Endodermal cell (in vitro differentiated cells): ENCODE data around the gene CAMK2A. TPM values are rescaled to one million over a fixed set of nuclear protein-coding genes. Genes with fewer than 3 reads are reported as not detected.

ENCODE experiments used
- DNase-seq: peaks from one replicate; pipeline ENCODE4 v3.0.0-alpha.2; 2017
- H3K27ac ChIP-seq: 2 replicates; pipeline ENCODE4 v1.5.1; 2013; ENCODE audit warnings: mild to moderate bottlenecking, low read depth, low read length, moderate library complexity
- H3K27me3 ChIP-seq: 2 replicates; pipeline ENCODE4 v1.6.1; 2013; ENCODE audit warnings: mild to moderate bottlenecking, low read length, moderate library complexity; ENCODE audit not compliant: insufficient read depth, control insufficient read depth, poor library complexity, severe bottlenecking
- H3K36me3 ChIP-seq: 2 replicates; pipeline ENCODE4 v1.7.0; 2013; ENCODE audit warnings: mild to moderate bottlenecking, low read length, moderate library complexity; ENCODE audit not compliant: control insufficient read depth, insufficient read depth
- H3K4me1 ChIP-seq: one replicate; pipeline ENCODE4 v1.7.0; 2013; ENCODE audit warnings: low read length; ENCODE audit not compliant: control insufficient read depth, insufficient read depth
- H3K4me3 ChIP-seq: 2 replicates; pipeline ENCODE4 v1.5.1; 2013; ENCODE audit warnings: mild to moderate bottlenecking, low read length, moderate library complexity
- H3K9ac ChIP-seq: 2 replicates; pipeline ENCODE4 v1.6.1; 2013; ENCODE audit warnings: mild to moderate bottlenecking, low read length, moderate library complexity; ENCODE audit not compliant: poor library complexity, severe bottlenecking; ENCODE audit errors: extremely low read depth
- H3K9me3 ChIP-seq: 2 replicates; pipeline ENCODE4 v1.6.1; 2013; ENCODE audit warnings: mild to moderate bottlenecking, low read length, moderate library complexity; ENCODE audit not compliant: control insufficient read depth
- H3K27ac Mint-ChIP-seq: 2 replicates; pipeline ENCODE4 v1.8.0; 2020; ENCODE audit warnings: mixed read lengths
- H3K27me3 Mint-ChIP-seq: 2 replicates; pipeline ENCODE4 v1.8.0; 2021; ENCODE audit warnings: mild to moderate bottlenecking, mixed read lengths; ENCODE audit not compliant: insufficient read depth
- H3K36me3 Mint-ChIP-seq: 2 replicates; pipeline ENCODE4 v1.8.0; 2020; ENCODE audit warnings: low read depth, mixed read lengths
- H3K4me1 Mint-ChIP-seq: 2 replicates; pipeline ENCODE4 v1.8.0; 2020; ENCODE audit warnings: mixed read lengths
- H3K4me3 Mint-ChIP-seq: 2 replicates; pipeline ENCODE4 v1.8.0; 2020; ENCODE audit warnings: mild to moderate bottlenecking, moderate library complexity, mixed read lengths
- H3K9me3 Mint-ChIP-seq: 2 replicates; pipeline ENCODE4 v1.8.0; 2020; ENCODE audit warnings: mild to moderate bottlenecking, mixed read lengths
- CTCF ChIP-seq: fragments of 200-600 bp; sonication (generic); conservative IDR thresholded peaks from 2 replicates; pipeline ENCODE4 v1.5.0; 2021; ENCODE audit warnings: antibody characterized with exemption, mild to moderate bottlenecking
- WGBS, 2 experiments: methylation state at CpG; one replicate each; pipeline versions ENCODE4 v1.1.5 to v1.1.7; 2013; ENCODE audit warnings: missing lambda C conversion rate in 2 of 2, mixed read lengths in 1 of 2; ENCODE audit not compliant: insufficient coverage in 1 of 2, insufficient read length in 1 of 2; 5-methylcytosine and 5-hydroxymethylcytosine counted together
- total RNA-seq, 2 donors: library from RNA; stranded (reverse); fragmentation: NEBNext Ultra II Directional in 1 of 2; extraction: Animal tissue kit (Norgen Biotek cat#: 25700) in 1 of 2; gene quantifications; 2 replicates in 1 of 2; 3 replicates in 1 of 2; pipeline ENCODE4 v1.2.1, GENCODE V29; 2021

The CAMK2A gene
- total RNA-seq, 2 donors from 2014 or later, result 0.31 to 0.49 TPM

- no peak overlapping the region for H3K4me3 Mint-ChIP-seq
- H3K4me3 ChIP-seq, result no peak overlapping the region
- peaks cover 38% of the 10 kb centered on the region for H3K27me3 ChIP-seq
- peaks cover 2% of the 10 kb centered on the region for H3K36me3 Mint-ChIP-seq
- H3K27ac Mint-ChIP-seq, result no peak overlapping the region
- no peak for DNase-seq
- peaks cover 73% of the 10 kb centered on the region for H3K27me3 Mint-ChIP-seq
- H3K36me3 ChIP-seq, result no peaks in the 10 kb centered on the region
- no peak overlapping the region for H3K9ac ChIP-seq
- no peaks in the 10 kb centered on the region for H3K9me3 Mint-ChIP-seq
- peaks cover 21% of the 10 kb centered on the region for H3K4me1 ChIP-seq
- H3K4me1 Mint-ChIP-seq, result peaks cover 34% of the 10 kb centered on the region
- no peak overlapping the region for H3K27ac ChIP-seq
- 96 to 97% methylated on average over 26 to 31 of the region's 31 CpGs for WGBS, 2 experiments
- no peaks in the 10 kb centered on the region for H3K9me3 ChIP-seq
- no peak for TF ChIP-seq CTCF
Observed at GRCh38 chr5:150297934-150298595, 8.5 kb upstream of the CAMK2A start.

- peaks cover 2% of the 10 kb centered on the region for H3K36me3 Mint-ChIP-seq
- H3K27ac Mint-ChIP-seq, result no peak overlapping the region
- H3K4me1 Mint-ChIP-seq, result peaks cover 36% of the 10 kb centered on the region
- no peak for TF ChIP-seq CTCF
- peaks cover 21% of the 10 kb centered on the region for H3K4me1 ChIP-seq
- no peak overlapping the region for H3K4me3 ChIP-seq
- H3K27me3 ChIP-seq, result peaks cover 40% of the 10 kb centered on the region
- no peaks in the 10 kb centered on the region for H3K9me3 Mint-ChIP-seq
- H3K27me3 Mint-ChIP-seq, result peaks cover 78% of the 10 kb centered on the region
- DNase-seq, result no peak
- no peaks in the 10 kb centered on the region for H3K36me3 ChIP-seq
- no peak overlapping the region for H3K4me3 Mint-ChIP-seq
- H3K27ac ChIP-seq, result no peak overlapping the region
- no peak overlapping the region for H3K9ac ChIP-seq
- H3K9me3 ChIP-seq, result no peaks in the 10 kb centered on the region
- WGBS, 2 experiments, result 96% methylated on average over 24 to 36 of the region's 36 CpGs
Observed at GRCh38 chr5:150297236-150297890, 7.8 kb upstream of the CAMK2A start.

GRCh38 chr5:150296496-150296895 lies 6.9 kb upstream of the CAMK2A start:
- 93% methylated on average over 7 of the region's 7 CpGs; no CpG with 5 or more reads in 1 of the 2 experiments for whole genome bisulfite sequencing, 2 experiments
- H3K9me3 ChIP-seq, result no peaks in the 10 kb centered on the region
- no peak for TF ChIP-seq CTCF
- Mint-ChIP-seq H3K4me3 (no peak overlapping the region), H3K27me3 (peaks cover 76% of the 10 kb centered on the region), H3K36me3 (peaks cover 2% of the 10 kb centered on the region), H3K4me1 (peaks cover 33% of the 10 kb centered on the region), H3K27ac (no peak overlapping the region), H3K9me3 (no peaks in the 10 kb centered on the region)
- H3K4me3 ChIP-seq, result no peak overlapping the region
- peaks cover 34% of the 10 kb centered on the region for H3K27me3 ChIP-seq
- DNase-seq, result no peak
- H3K4me1 ChIP-seq, result peaks cover 13% of the 10 kb centered on the region
- no peak overlapping the region for H3K27ac ChIP-seq
- H3K9ac ChIP-seq, result no peak overlapping the region
- H3K36me3 ChIP-seq, result no peaks in the 10 kb centered on the region
